T-helper 2 cell (primary cell): ENCODE measurements around the gene LMTK3.

Source experiments
- DNase-seq, 5 experiments: peaks; one replicate each; pipeline versions ENCODE4 v3.0.0 to v3.0.0-alpha.2; 2012 to 2022

Gene LMTK3

GRCh38 chr19:48444129-48444935 is 67.3 kb downstream of the LMTK3 start:
- DNase-seq, result no peak

- DNase-seq, result no peak
Measured at GRCh38 chr19:48443731-48444128, 67.9 kb downstream of the LMTK3 start.

GRCh38 chr19:48443256-48443655 is 68.4 kb downstream of the LMTK3 start:
- peak in 1 of 5 experiments; percentile 18 for DNase-seq

GRCh38 chr19:48442116-48443035 is 69.3 kb downstream of the LMTK3 start:
- no peak for DNase-seq

- DNase-seq, result no peak
Measured at GRCh38 chr19:48441360-48442050, 70.1 kb downstream of the LMTK3 start.

GRCh38 chr19:48436586-48436985 is 75.0 kb downstream of the LMTK3 start:
- DNase-seq, result no peak
